Fibroblast of skin of right quadriceps (primary cell): ENCODE data around the gene HFE.
"Not testable (repeated sequence)": the region's sequence is repeated elsewhere in the genome, so short reads cannot be mapped to it uniquely, and the experiment has no call there.

Experiments
- DNase-seq: peaks from one replicate; pipeline ENCODE4 v3.0.0-alpha.2; 2013

HFE gene, protein sequence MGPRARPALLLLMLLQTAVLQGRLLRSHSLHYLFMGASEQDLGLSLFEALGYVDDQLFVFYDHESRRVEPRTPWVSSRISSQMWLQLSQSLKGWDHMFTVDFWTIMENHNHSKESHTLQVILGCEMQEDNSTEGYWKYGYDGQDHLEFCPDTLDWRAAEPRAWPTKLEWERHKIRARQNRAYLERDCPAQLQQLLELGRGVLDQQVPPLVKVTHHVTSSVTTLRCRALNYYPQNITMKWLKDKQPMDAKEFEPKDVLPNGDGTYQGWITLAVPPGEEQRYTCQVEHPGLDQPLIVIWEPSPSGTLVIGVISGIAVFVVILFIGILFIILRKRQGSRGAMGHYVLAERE

DNA sequence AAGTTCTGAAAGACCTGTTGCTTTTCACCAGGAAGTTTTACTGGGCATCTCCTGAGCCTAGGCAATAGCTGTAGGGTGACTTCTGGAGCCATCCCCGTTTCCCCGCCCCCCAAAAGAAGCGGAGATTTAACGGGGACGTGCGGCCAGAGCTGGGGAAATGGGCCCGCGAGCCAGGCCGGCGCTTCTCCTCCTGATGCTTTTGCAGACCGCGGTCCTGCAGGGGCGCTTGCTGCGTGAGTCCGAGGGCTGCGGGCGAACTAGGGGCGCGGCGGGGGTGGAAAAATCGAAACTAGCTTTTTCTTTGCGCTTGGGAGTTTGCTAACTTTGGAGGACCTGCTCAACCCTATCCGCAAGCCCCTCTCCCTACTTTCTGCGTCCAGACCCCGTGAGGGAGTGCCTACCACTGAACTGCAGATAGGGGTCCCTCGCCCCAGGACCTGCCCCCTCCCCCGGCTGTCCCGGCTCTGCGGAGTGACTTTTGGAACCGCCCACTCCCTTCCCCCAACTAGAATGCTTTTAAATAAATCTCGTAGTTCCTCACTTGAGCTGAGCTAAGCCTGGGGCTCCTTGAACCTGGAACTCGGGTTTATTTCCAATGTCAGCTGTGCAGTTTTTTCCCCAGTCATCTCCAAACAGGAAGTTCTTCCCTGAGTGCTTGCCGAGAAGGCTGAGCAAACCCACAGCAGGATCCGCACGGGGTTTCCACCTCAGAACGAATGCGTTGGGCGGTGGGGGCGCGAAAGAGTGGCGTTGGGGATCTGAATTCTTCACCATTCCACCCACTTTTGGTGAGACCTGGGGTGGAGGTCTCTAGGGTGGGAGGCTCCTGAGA, at the start of gene HFE:
TSS of gene HFE (plus strand) at position 146 of the 832 bp plus-strand sequence. CDS start at position 158, 12 bp downstream.
- peak; percentile 68 for DNase-seq

DNA sequence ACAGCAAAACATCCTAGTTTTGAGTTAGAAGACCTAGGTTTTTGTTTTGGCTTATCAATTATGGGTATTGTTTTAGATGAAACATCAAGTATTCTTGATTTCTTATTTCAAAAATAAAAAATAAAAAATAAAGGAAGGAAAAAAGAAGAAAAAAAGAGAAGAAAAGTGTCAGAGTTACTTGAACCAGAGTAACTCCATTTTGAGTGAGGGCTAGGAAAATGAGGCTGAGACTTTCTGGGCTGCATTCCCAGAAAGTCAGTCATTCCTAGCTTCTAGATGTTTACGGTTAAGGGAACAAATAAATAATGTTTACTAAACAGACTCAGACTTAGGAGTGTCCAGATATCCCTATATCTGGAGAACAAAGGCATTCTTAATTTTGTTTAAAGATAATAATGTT, 45.3 kb upstream of the HFE start:
- DNase-seq, result no peak

DNA sequence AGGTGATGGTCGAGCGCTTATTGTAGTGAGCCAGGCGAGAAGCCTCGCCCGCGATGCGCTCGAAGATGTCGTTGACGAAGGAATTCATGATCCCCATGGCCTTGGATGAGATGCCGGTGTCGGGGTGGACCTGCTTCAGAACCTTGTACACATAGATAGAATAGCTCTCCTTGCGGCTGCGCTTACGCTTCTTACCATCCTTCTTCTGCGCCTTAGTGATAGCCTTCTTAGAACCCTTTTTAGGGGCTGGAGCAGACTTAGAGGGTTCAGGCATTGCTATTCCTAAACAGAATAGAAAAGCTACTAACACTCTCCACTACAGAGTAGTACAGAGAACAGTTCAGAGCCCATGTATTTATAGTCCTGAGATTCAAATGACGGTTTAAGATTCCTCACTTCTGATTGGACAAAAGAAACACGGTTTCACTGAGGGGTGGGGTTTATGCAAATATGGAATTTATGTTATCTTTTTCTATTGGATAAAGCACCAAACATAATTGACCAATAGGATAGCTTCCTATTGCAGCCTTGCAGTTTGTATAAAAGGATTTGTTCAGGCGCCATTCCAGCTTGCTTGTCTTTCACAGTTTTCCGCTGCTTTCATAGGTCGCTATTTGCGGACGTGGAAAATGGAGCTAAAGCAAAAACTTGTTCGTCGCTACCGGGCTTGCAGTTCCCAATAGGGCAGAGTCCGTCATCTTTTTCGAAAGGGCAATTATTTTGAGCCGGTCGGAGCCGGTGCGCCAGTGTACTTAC, 43.7 kb upstream of the HFE start:
- DNase-seq, result peak; percentile 98

DNA sequence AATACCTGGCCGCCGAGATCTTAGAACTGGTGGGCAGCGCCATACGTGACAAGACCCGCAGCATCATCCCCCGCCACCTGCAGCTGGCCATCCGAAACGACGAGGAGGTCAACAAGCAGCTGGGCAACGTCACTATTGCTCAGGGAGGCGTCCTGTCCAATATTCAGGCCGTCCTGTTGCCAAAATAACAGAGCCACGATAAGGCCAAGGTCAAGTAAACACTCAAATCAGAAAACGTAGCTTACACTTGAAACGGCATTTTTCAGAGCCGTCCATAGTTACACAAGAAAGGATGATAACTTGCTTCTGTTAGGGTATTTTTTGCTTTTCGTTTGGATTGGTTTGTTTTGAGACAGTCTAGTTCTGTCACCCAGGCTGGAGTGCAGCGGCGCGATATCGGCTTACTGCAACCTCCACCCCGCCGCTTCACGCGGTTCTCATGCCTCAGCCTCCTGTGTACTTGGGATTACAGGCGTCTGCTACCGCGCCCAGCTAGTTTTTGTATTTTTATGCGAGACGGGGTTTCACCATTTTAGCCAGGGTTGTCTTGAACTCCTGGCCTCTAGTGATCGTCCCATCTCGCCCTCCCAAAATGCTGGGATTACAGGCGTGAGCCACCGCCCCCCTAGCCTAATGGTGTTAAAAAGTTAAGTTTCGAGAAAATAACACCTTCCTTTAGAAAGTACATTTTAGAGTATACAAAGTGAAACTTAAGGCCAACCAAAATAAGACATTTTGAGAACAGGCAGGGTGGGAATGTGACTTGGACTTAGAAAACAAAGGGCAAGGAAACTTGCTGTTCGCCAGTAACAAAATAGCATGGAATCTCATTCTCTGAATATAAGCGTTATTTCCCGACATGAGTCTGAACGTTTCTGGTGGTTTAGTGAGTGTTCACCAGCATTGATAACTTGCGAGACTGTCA, 42.8 kb upstream of the HFE start:
- DNase-seq, result peak; percentile 39

DNA sequence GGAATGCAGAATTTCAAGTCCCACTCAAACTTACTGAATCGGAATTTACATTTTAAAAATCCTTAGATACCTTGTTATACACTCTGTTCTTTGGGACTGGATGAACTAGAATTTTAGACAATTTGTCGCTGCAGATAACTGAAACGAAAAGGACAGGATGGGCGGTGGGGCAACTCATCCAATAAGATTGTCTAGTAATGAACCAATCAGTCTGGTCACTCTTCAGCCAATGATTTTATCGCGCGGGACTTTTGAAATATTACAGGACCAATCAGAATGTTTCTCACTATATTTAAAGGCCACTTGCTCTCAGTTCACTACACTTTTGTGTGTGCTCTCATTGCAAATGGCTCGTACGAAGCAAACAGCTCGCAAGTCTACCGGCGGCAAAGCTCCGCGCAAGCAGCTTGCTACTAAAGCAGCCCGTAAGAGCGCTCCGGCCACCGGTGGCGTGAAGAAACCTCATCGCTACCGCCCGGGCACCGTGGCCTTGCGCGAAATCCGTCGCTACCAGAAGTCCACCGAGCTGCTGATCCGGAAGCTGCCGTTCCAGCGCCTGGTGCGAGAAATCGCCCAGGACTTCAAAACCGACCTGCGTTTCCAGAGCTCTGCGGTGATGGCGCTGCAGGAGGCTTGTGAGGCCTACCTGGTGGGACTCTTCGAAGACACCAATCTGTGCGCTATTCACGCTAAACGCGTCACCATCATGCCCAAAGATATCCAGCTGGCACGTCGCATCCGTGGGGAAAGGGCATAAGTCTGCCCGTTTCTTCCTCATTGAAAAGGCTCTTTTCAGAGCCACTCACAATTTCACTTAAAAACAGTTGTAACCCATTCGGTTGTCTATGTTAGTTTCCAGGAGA, 41.9 kb upstream of the HFE start:
- peak; percentile 97 for DNase-seq

DNA sequence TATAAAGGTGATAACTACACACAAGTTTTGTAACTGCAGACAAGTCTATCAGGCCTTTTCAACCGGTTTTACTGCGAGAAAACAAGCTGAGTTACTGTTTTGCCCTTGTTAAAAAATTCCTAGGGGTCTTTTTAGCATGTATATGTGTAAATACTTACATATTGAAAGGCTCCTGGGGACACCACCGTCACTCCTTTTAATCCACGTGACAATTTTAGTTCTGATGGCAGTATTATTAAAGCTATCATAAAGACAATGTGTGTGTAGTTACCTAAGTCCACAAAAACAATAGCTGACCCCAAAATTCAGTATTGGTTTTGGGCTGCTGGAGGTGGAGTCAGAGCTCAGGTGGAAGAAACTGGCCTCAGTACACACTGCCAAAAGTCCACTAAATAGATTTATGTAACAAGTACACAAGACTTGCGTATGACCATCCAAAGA, 41.3 kb upstream of the HFE start:
- peak; percentile 48 for DNase-seq

DNA sequence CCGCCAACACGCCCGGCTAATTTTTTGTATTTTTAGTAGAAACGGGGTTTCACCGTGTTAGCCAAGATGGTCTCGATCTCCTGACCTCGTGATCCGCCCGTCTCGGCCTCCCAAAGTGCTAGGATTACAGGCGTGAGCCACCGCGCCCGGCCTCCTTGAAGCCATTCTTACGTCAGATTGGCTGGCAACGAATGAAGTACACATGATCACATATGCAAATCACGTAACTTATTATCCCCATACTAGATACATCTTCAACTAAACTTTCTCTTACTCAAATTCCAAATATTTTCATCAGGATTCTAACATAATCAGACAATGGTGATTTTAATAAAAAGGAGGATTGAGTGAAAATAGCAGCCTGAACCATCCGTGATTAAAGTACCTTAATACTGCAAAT, 39.9 kb upstream of the HFE start:
- DNase-seq, result not testable (repeated sequence)

DNA sequence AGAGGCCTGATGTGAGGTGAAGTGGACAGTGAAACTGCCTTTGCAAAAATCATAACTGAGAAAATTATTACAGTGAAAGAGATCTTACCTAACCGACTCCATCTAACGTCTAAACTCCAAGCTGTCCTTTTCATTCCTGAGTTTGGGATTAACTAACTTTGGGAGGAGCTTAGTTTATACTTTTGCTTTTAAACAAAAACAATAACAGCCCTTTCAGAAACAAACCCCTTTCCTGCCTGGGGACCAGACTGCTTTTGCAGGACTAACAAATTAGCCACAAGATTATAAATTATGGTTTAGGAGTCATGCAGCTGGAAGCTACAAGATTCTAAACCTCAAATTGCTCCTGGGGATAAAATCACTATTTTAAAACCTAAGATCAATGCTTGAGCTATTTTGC, 38.6 kb upstream of the HFE start:
- DNase-seq, result no peak

DNA sequence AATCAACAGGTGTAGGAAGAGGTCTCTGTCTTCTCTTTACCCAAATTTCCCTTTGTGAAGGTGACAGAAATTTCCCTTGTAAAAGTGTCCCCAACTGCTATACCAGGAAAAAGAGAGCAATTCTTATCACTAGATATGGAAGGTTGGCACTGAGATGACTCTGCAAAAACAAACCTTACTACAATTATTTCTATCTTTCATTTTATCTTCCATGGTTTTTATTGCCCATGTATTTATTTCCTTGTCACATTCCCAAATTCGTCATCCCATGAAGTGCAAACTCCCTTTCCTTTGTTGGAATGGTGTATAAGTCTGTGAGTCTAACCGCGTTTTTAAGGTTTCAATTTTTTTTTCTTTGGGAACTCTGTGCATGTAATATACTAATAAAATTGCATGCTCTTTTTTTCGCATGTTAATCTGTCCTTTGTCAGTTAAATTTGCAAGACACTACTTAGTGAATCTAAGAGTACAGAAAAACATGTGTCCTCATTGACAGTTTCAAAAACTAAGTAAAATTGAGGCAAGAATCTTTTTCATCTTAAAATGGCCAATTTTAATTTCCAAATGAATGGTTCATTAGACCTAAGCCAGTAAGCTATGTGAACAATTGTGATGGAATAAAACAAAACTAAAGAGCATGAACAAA, 35.4 kb upstream of the HFE start:
- no peak for DNase-seq

DNA sequence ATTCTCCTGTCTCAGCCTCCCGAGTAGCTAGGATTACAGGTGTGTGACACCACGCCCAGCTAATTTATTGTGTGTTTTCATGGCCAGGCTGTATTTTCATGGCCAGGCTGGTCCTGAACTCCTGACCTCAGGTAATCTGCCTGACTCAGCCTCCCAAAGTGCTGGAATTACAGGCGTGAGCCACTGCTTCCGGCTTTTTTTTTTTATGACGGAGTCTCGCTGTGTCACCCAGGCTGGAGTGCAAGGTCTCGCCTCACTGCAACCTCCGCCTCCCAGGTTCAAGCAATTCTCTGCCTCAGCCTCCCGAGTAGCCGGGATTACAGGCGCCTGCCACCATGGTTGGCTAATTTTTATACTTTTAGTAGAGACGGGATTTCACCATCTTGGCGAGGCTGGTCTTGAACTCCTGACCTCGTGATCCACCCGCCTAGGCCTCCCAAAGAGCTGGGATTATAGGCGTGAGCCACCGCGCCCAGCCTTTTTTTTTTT, 34.4 kb upstream of the HFE start:
- DNase-seq, result not testable (repeated sequence)

DNA sequence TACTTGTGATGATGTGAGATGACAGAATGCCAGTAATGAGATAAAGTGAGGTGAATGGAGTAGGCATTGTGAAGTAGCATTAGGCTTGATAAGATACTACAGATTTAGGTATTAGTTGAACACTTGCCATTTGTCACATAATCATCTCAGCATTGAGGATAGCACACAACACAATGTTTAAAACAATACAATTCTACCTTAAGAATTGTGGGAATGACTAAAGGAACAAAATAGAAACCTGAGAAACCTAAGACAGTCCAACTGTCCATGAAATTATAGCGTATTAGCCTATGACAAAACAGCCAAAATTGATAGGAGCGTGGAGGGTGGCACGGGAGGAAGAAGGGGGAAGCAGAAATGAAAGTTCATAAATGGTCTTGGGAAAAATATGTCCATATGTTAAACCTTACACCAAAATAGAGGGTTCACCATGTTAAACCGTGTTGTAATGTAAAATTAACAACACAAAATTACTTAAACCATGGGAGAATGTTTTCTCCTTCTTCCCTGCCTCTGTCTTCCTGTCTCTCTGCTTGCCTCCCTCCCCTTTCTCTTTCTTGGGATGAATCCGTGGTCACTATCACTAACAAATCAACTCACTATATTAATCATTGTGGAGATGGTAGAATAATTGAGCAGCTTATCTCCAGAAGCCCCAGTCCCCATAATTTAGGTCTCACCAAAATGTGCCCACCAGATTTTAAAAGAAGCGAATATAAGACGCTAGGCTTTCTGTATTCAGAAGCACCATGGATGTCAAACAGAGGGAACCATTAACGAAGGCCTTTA, 33.0 kb upstream of the HFE start:
- DNase-seq, result peak; percentile 24

DNA sequence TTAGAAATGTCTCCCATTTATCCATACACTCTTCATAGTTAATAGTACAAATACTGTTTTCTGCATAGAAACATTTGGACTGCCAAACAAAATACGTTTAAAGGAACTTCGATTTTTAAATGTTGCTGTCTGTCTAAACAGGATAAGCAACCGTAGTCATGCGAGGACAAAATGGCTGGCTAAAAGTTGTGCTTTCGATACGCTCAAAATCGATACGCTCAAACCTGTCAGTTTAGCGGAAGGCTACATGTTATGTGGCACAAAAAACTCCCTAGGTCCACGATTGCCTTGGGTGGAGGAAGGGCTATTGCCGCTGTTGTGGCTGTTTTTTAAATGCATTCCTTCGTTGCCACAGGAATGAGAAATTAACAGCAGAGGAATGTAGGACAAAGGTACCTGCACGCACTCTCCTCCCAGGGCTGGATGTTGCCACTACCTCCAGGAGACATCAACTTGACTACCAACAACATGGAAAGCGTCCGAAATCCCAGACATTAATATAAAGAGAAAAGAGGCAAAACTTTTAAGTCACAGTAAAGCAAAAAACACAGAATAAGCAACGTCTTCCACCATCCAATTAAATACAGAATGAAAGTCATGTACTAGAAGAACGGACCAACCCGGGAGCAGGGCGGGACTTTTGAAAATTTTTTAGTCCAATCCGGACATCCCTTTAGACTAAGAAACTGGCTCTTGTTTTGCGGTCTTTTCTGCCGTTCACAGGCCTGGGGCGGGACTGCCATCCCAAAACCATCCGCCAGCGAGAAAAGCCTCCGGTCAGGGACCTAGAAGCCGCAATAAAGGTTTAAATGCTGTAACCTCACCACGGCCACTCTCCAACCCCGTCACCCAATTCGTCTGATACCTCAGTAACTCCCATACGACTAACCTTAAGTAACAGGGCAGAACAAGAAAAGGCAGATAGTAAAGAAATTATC, 32.2 kb upstream of the HFE start:
- peak; percentile 98 for DNase-seq

DNA sequence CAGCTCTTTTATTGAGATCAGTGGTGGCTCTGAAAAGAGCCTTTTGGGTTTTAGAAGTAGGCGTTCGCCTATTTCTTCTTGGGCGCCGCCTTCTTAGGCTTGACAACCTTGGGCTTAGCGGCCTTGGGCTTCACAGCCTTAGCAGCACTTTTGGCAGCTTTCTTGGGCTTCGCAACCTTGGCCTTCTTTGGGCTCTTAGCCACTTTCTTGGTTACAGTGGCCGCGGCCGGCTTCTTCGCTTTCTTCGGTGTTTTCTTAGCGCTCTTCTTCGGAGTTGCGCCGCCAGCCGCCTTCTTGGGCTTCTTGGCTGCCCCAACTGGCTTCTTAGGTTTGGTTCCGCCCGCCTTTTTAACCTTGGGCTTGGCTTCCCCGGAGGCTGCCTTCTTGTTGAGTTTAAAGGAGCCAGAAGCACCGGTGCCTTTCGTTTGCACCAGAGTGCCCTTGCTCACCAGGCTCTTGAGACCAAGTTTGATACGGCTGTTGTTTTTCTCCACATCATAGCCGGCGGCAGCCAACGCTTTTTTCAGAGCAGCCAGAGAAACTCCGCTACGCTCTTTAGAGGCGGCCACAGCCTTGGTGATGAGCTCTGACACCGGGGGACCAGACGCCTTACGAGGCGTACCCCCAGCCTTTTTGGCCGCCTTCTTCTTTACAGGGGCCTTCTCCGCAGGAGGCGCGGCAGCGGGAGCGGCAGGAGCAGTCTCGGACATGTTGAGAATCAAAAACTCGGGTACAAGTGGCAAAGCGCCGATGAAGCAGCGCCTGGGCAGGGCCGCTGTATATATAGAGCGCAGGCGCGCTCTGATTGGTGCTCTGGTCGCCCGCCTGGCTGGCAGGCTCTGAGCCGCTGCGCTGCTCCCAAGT, 31.3 kb upstream of the HFE start:
- peak; percentile 90 for DNase-seq

DNA sequence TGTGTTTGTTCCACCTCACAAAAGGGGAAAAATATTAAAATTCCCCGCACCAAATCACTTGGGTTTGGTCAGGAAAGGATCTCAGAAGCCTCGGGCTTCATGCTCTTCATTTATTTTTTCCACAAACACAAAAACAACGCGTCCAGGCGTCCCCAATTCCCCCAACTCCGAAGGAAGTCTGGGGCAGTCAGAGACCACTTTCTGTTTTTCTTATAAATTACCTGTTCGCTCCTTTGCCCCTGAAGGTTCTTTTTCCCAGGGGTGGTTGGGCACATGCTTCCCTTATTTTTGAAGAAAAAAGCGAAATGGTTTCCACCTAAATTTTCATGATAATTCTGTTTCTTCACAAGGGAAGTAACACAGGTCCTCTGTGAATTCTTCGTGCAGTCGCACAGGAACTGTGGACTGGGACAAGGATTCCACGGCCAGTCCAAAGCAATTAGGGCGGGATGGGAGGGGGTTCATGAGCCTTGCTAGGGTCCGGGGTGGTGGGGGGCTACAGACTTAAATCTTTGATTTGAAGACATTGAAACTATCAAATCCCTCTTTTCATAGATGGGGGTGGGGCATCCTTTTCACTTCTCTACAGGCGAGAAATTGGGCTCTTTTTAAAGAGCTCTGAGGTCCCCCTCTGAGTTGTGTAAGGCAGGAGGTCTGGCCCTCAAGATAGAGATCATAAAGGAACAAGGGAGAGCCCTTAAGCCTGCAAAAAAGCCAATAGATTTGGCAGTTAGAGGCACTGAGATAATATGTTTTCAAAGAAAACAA, 30.5 kb upstream of the HFE start:
- peak; percentile 40 for DNase-seq

DNA sequence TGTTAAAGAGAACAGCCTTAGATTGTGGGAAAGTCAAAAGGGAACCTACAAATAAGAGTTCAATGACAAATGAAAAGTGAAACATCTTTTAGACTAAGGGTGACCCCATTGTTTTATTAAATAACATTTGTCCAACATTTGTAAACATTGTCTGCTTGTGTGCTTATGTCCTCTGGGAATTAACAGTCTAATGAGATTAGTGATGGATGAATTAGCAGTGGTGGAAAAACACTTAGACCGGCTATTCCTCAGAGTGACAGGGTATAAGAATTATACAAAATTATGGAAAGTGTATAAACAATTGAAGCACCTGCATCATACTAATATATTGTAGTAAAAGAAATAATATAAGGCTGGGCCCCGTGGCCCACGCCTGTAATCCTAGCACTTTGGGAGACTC, 29.3 kb upstream of the HFE start:
- DNase-seq, result no peak

DNA sequence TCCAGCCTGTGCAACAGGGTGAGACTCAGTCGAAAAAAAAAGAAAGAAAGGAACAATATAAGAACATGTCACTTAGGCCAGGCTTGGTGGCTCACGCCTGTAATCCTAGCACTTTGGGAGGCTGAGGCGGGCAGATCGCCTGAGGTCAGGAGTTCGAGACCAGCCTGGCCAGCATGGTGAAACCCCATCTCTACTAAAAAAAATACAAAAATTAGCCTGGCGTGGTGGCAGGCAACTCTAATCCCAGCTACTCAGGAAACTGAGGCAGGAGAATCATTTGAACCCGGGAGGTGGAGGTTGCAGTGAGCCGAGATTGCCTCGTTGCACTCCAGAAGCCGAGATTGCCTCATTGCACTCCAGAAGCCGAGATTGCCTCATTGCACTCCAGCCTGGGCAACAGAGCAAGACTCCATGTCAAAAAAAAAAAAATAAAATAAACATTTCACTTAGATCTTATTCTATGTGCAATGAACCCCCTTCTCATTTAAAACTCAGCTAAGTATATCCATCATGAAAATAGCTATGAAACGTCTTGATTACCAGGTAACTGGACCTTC, 28.7 kb upstream of the HFE start:
- not testable (repeated sequence) for DNase-seq
